Activated CD8-positive, alpha-beta memory T cell treated with anti-CD3 and anti-CD28 coated beads for 48 hours (primary cell): ENCODE results near the gene HAL.

Experiments used
- DNase-seq, 3 experiments: peaks; one replicate each; pipeline ENCODE4 v3.0.0-alpha.2; 2020; ENCODE audit warnings: low read depth in 2 of 3, low spot score in 2 of 3

Gene HAL

DNA sequence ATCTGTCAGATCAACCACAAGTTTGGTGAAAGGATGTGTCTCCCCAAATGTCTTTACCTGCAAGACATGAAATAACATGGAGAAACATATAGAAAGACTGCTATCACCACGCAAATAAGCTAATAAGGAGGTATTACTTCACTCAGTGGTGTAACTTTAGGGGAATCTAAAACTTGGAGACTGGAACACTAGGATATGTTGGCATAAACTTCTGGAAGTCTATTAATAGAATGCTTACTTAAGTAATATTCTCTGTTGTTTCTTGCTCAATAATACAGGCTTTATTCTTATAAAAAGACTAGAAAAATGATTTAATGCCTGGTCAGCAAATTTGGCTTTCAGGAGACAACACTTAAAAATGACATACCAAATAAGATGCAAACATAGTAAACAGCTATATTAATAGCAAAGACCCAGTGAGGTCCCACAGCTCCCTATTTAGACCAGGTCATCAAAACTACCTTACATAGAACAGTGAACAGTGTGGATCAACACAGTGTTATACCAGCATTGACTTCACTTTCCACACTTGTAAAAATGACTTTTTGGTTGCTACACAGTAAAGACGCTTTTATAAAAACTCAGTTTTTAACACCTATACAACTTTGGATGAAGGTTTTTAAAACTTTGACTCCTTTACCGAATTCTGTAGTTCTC is 18.9 kb upstream of the HAL start:
- DNase-seq = no peak

GRCh38 chr12:96007729-96008128 is 11.6 kb upstream of the HAL start:
- DNase-seq = no peak

DNA sequence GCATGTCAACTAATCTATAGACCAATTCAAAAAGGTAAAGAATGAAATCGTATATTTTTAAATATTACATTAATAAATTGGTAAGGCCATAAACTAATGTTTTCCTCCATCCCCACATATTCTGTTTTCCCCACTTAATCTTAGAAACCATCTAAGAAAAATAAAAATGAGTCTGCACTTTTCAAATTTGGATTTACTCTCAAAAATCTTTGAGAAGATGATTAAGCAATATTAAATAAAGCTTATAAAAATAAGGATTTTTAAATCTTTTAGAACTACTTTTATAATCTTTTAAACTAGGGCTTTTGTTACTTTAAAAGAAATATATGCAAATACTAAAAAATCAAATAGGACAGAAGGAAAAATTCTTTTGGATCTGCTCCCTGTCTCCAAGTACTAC is 10.6 kb upstream of the HAL start:
- DNase-seq = no peak

DNA sequence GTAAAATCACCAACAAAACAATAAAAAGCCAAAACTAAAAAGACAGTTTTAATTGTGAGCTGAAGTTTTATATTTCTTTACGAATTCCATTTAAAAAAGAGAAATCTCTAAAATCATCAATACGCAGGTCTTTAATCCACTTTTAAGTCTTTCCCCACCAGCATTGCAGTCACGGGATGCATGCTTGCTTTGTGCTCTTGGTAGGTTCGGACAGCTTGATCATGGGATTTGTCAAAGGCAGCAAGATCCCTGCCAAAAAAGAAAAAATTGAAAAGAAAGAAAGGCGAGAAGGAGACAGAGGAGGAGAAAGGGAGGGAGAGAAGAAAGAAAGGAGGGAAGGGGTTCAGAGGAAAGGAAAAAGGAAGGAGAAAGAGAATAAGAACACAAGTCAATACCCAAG is 4.7 kb upstream of the HAL start:
- no peak for DNase-seq

- no peak for DNase-seq
These were observed 3.3 kb upstream of the HAL start for GRCh38 chr12:95999484-95999883.

DNA sequence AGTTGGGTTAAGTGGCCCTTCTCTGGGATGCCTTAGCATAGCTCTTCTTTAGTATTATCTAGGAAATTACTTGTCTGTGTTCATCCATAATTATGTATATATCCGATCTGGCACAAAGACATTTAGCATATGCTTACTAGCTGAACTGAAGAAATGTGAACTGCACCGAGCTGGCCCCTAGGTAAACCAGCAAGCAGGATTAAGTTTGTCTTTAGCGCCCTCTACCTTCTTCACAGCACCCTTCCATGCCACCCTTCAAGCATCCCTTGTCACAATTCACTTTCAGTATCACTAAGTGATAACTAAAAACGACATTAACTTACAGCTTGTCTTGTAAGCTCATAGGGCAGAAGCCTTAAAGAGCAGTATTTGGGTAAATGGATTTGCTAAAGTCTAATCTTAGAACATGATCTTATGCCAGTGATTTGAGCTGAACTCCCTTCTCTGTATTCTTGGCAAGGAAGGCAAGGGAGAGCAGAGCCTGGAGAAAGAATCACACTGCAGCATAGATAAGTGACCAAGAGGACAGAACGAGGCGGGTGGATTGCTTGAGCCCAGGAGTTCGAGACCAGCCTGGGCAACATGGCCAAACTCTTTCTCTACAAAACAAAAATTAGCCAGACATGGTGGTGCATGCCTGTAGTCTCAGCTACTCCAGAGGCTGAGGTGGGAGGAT is 2.6 kb upstream of the HAL start:
- peak in 2 of 3 experiments; percentile 3 to 5 for DNase-seq

- no peak for DNase-seq
These were observed 1.9 kb upstream of the HAL start for GRCh38 chr12:95997911-95998510.

GRCh38 chr12:95997276-95997675 is 1.1 kb upstream of the HAL start:
- DNase-seq = no peak

GRCh38 chr12:95995238-95996031 is 709 bp downstream of the HAL start:
- no peak for DNase-seq

- DNase-seq = no peak
These were observed 1.7 kb downstream of the HAL start for GRCh38 chr12:95994476-95994875.

DNA sequence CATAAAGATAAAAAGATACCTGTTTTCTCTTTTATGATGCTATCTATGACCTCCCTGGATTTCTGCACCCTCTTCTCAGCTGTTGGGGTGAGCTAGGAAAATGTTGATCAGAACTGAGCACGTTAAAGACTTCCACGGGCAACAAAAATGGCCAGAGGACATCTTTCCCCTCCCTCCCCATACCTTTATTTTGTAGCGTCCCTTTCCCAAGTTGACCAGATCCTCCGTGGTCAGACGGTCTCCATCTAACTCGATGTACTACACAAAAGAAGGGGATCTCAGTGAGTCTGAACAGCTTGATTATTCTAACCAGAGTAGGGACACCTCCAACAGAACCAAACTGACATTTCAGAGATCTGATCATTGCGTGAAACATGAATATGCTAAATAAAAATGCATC is 2.2 kb downstream of the HAL start:
- DNase-seq = no peak

GRCh38 chr12:95990136-95990535 is 6.0 kb downstream of the HAL start:
- DNase-seq = no peak

DNA sequence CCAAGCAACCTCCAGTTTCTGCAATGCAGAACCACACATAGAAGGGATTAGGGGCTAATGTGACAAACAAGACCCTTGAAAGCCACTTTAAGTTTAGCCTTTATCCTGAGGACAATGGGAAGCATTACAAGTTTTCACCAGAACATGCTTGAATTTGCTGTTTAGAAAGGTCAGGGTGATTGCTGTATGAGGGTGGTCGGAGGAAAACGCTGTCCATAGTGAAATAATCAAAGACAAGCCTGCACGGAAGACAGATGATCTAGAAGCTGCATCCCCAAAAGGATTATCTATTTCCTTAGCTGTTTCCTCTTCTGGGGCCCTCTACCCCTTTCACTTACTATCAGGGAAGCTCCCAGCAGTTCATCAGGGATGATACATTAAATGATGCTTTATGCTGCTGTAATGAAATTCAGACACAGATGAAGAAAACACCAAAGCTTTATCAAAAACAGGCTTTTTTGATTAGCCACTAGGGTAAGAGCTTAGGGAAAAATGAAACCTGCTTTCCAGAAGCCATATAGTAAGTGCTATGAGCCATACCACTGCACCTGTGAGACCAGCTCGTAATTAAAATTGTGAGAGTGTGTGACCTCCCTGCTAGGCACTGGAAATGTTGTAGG is 6.5 kb downstream of the HAL start:
- no peak for DNase-seq

- no peak for DNase-seq
These were observed 7.5 kb downstream of the HAL start for GRCh38 chr12:95988506-95989275.

DNA sequence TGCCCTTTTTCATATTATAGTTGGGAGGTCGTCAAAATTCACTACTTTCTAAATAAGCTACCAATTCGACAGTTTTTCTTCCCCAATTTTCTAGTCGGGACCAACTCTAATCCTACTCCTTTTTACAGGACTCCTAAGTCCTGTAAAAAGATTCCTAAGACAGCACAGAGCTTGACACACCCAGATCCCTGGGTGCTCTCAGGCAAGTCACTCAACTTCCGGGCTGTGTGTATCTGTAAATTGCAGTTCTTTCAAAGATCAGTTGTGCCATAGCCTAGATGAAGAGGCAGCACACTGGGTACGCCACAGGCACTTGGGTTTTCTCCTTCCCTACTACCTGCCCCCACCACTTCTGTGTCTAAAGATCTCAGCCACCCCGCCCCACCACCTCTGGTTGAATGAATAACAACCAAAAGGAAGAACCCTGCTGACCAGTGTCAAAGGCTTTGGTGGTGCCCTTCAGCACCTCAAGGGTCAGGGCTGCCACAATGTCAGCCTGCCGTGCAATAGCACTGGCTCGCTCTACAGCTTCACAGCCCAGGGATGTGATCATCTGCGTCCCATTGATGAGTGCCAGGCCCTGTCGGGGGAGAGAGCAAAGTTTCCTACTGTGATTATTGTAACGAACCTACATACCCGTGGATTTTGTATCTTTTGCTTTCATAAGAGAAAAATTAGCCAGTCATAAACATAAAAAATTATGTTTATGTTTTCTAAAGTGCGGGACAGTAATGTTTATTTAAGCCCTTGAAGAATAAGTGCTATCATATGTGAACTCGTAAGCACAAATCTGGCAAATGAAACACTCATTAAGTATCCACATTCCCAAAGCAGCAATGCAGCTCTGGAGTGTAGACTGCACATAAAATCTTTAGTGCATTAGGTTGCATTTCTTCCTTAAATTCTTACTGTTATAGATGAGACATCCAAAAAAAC is 9.2 kb downstream of the HAL start:
- DNase-seq = no peak

- no peak for DNase-seq
These were observed 11.5 kb downstream of the HAL start for GRCh38 chr12:95984682-95985081.

- no peak for DNase-seq
These were observed 13.5 kb downstream of the HAL start for GRCh38 chr12:95982602-95983001.

GRCh38 chr12:95980437-95980836 is 15.7 kb downstream of the HAL start:
- DNase-seq = no peak

GRCh38 chr12:95978774-95979173 is 17.4 kb downstream of the HAL start:
- no peak for DNase-seq

DNA sequence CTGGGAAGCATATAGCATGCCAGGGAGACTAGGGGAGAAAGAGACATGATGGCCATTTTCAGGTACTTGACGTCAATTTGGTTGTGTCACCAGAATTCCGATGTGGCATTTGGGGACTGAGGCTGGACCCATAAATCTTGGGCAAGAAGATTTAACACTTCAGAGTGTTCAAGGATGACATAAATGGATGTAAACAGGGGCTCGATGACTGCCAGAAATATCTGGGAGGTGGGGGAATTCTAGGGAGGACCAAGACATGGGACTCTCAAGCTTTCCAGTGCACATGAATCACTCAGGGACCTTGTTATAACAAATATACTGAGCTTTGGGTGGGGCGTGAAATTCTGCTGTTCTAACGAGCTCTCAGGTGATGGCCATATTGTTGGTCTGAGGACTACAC is 17.8 kb downstream of the HAL start:
- DNase-seq = no peak
